Lower leg skin (tissue), 4 donors: Measurements from ENCODE around the gene PSD4. TPM values are rescaled to one million over a fixed set of nuclear protein-coding genes. Genes with fewer than 3 reads are reported as not detected.

Source experiments
- DNase-seq, 2 donors: peaks; one replicate each; pipeline ENCODE4 v3.0.0-alpha.2; 2019; ENCODE audit warnings: low spot score in 2 of 2
- H3K4me3 ChIP-seq: fragments of 200-600 bp; sonication (generic); 2 replicates; pipeline ENCODE4 v1.5.1; 2017; ENCODE audit warnings: mild to moderate bottlenecking, low read depth; ENCODE audit not compliant: poor library complexity, severe bottlenecking
- POLR2A ChIP-seq, 2 donors: fragments of 450-650 bp; IDR thresholded peaks; one replicate each; pipeline ENCODE4 v1.6.1; 2016 to 2017; ENCODE audit warnings: antibody characterized with exemption in 2 of 2, mild to moderate bottlenecking in 1 of 2, moderate library complexity in 1 of 2
- WGBS, 2 donors: methylation state at CpG; one replicate each; pipeline ENCODE4 v1.1.5; 2018; 5-methylcytosine and 5-hydroxymethylcytosine counted together
- intact Hi-C: fragments of 100-400 bp; cut with DNase I; formaldehyde crosslinking; loops from one replicate; pipeline ENCODE4 v1.15.0; 2023; ENCODE audit warnings: low total_unique reads
- total RNA-seq, 4 donors: library from RNA; depleted of rRNA; stranded (reverse); fragments of >200 nt; gene quantifications; one replicate each; pipeline ENCODE4 v1.1.0, GENCODE V29; 2016
- TF ChIP-seq, protein P1 (sequence below), 3 donors: fragments of 450-650 bp; IDR thresholded peaks; one replicate each; pipeline ENCODE4 v1.5.1; 2016; ENCODE audit warnings: antibody characterized with exemption in 3 of 3, mild to moderate bottlenecking in 3 of 3, moderate library complexity in 2 of 3

Gene PSD4
- total RNA-seq, 4 donors from 2014 or later, result 58.1 to 99.2 (median 87.6) TPM

DNA sequence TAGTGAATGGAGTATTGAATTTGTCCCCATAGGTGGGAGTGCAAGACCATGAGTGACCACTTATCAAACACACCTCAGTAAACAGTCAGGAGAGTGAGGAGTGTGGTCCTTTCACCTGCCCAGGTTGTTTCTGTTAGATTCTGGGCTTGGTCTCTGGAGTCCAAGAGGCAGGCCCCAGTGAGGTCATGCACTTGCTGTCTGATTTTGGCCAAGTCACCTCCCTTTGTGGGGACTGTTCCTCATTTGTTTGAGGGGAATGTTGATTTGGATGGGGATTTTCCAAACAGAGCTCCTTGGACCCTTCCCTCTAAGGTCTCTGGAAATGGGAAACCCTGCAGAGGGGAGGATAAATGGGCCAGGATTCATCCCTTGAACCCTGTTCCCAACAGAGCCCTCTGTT lies 39.1 kb upstream of the PSD4 start:
- TF ChIP-seq, protein P1, sequence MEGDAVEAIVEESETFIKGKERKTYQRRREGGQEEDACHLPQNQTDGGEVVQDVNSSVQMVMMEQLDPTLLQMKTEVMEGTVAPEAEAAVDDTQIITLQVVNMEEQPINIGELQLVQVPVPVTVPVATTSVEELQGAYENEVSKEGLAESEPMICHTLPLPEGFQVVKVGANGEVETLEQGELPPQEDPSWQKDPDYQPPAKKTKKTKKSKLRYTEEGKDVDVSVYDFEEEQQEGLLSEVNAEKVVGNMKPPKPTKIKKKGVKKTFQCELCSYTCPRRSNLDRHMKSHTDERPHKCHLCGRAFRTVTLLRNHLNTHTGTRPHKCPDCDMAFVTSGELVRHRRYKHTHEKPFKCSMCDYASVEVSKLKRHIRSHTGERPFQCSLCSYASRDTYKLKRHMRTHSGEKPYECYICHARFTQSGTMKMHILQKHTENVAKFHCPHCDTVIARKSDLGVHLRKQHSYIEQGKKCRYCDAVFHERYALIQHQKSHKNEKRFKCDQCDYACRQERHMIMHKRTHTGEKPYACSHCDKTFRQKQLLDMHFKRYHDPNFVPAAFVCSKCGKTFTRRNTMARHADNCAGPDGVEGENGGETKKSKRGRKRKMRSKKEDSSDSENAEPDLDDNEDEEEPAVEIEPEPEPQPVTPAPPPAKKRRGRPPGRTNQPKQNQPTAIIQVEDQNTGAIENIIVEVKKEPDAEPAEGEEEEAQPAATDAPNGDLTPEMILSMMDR (IDR thresholded peaks at IDR 0.05), result no peak
- no peak for TF ChIP-seq POLR2A (IDR thresholded peaks at IDR 0.05)
- intact Hi-C loops, result loop anchor here (5.0 kb wide), 1 partner anchor 63 kb away; no protein-coding TSS in a partner anchor
- no peak overlapping the region for H3K4me3 ChIP-seq
- DNase-seq, result no peak

DNA sequence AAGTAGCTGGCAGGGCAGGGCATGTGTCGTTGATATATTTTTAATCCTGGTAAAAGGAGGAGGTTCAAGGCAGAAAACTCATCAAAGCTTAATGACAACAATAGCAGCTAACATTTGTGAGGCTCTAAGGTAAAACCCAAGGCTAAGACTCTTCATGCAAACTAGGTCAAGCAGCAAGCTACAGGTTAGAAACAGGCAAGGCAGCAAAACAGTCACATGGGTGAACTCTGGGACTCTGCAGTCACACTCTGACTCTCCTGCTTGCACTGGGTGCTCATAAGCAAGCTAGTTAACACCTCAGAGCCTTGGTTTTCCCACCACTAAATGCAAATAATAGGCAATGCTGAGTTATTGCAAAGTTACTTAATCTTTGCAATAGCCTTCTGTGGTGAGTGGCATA lies 38.5 kb upstream of the PSD4 start:
- no peak overlapping the region for H3K4me3 ChIP-seq
- 74 to 94% methylated on average over 1 of the region's 1 CpG for WGBS, 2 donors
- no peak for TF ChIP-seq POLR2A (IDR thresholded peaks at IDR 0.05)
- TF ChIP-seq, protein P1 (IDR thresholded peaks at IDR 0.05), result no peak
- no peak for DNase-seq
- intact Hi-C loops, result loop anchor here (5.0 kb wide), 1 partner anchor 62 kb away; no protein-coding TSS in a partner anchor

DNA sequence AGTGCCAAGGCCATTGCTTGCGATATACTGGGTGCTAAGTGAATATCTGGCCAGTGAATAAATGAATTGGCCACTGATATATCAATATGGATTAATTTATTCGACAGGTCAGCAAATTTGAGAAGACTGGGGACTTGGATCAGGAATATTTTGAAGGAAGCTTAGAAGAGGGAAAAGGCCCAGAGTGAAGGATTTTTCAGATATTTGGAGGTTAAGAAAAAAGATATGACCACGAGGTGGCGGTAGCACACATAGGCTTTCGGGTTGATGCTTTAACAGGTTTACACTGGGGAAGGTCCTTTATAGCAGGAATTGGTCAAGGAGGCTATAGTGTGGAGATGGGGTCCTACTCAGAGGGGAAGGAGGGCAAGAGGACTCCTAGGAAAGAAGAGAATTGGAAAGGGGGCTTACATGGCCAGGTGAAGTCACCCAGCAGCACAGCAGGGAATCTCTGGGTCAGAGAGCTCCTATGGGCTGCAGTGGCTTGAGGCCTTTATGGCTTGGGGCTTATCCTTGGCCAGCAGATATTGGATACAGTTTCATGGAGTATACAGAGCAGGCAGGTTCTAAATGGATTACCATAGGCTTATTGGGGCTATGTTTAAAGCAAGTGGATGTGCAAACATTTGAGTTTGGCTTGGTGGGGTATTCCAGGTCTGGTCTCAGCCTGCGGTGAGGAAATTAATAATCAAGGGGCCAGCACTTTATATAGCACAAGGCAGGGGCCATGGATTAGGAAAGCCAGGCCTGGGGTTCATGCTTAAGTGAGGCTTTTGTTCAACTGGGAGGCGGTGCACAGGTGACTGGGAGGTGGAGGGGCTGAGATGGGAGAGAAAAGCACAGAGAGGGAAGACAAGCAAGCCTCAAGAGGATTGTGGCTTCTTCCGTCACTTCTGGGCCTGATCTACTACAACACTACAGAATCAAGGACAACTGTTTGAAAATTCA lies 36.7 kb upstream of the PSD4 start:
- TF ChIP-seq POLR2A (IDR thresholded peaks at IDR 0.05), result no peak
- TF ChIP-seq, protein P1 (IDR thresholded peaks at IDR 0.05), result peak in 1 of 3 donors; percentile 47
- 49 to 50% methylated on average over 8 of the region's 8 CpGs for WGBS, 2 donors
- no peak overlapping the region for H3K4me3 ChIP-seq
- intact Hi-C loops, result loop anchor here (5.0 kb wide), 1 partner anchor 60 kb away; no protein-coding TSS in a partner anchor
- DNase-seq, result no peak

DNA sequence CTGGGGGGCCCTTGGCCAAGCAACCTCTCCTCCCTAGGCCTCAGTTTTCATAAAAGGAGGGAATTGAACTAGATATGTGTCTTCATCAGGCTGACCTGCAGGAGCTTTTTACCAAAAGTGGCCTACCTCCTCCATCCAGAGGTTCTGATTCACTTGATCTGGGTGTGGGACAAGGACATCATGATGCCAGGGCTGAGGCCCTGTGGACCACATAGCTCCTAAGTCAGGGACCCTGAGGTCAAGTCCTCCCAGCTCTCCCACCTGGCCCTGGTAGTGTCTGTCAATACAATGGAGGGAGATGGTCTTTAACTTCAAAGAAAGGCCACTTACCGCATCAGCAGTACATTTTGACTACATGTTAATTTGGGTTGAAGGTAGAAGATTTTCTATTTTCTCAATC lies 35.9 kb upstream of the PSD4 start:
- H3K4me3 ChIP-seq, result no peak overlapping the region
- TF ChIP-seq, protein P1 (IDR thresholded peaks at IDR 0.05), result no peak
- no peak for TF ChIP-seq POLR2A (IDR thresholded peaks at IDR 0.05)
- intact Hi-C loops, result loop anchor here (5.0 kb wide), 1 partner anchor 59 kb away; no protein-coding TSS in a partner anchor
- no peak for DNase-seq
- WGBS, 2 donors, result 94 to 100% methylated on average over 1 of the region's 1 CpG

DNA sequence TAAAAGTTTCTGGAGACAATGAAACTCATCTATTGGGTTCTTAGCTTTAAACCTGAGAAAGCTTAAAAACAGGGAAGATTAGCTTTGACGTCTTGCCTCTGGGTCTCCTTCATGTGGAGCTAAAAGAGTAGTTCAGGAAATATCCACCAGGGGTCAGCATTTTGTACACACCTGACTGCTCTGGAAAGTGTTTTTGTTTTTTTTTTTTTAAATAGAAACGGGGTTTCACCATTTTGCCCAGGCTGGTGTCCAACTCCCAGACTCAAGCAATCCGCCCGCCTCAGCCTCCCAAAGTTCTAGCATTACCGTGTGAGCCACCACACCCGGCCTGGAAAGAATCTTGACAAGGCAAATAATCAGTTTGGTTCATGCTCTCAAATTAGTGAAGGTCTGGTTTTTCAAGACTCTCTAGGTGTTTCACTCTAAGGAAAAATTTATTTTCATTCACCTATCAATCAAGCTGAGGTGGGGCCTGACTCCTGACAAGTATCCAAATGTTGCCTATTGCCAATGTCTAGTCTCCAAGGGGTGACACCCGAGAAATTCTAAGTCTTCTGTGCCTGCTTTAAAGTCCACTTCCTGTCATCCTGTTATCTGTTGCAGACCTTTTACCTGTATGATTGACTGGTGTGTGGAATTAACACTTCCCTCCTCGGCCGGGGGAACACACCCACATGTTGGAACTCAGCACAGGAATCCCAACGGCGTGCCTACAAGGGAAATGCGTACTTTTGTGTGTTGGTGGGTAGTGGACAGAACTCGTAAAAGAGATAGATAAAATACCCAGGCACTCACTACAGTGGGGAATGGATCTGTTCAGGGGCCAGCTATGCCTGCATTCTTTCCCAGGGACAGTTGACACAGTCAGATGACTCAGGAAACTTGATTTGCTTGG lies 35.1 kb upstream of the PSD4 start:
- intact Hi-C loops, result loop anchor here (5.0 kb wide), 1 partner anchor 59 kb away; no protein-coding TSS in a partner anchor
- peak in 1 of 2 donors; percentile 53 for DNase-seq
- H3K4me3 ChIP-seq, result no peak overlapping the region
- no peak for TF ChIP-seq POLR2A (IDR thresholded peaks at IDR 0.05)
- WGBS, 2 donors, result 20 to 25% methylated on average over 13 of the region's 13 CpGs
